Head of caudate nucleus (tissue), 42 donors: ENCODE results near the gene LIPH.
"Not testable (repeated sequence)": the region's sequence is repeated elsewhere in the genome, so short reads cannot be mapped to it uniquely, and the experiment has no call there.

Source experiments
- DNase-seq, 42 donors: peaks; one replicate each; pipeline versions ENCODE4 v3.0.0 to v3.0.0-alpha.2; 2020 to 2021; ENCODE audit warnings: mixed read lengths in 7 of 42
- intact Hi-C: fragments of 100-400 bp; cut with DNase I; formaldehyde crosslinking; loops from one replicate; pipeline ENCODE4 v1.15.0; 2022

LIPH gene

GRCh38 chr3:185503521-185503920, 48.9 kb downstream of the LIPH start:
- intact Hi-C loops, result no loop called here
- no peak for DNase-seq

- DNase-seq, result no peak
Observed at GRCh38 chr3:185502987-185503386, 49.4 kb downstream of the LIPH start.

GRCh38 chr3:185498503-185499396, 53.6 kb downstream of the LIPH start, which contains the start of gene TMEM41A:
Gene TMEM41A (minus strand): TSS chr3:185499035. CDS start chr3:185498961, 74 bp downstream.
- peak; percentile 84 to 98 (median 94) for DNase-seq
- intact Hi-C loops, result loop anchor here (1.0 kb wide), 1 partner anchor 88 kb away; the partner anchor contains the start of gene SENP2

More at GRCh38 chr3:185502987-185503386, 49.4 kb downstream of the LIPH start:
- intact Hi-C loops, result no loop called here

GRCh38 chr3:185490241-185490640, 62.1 kb downstream of the LIPH start:
- no peak for DNase-seq
- intact Hi-C loops, result no loop called here

GRCh38 chr3:185489462-185489861, 62.9 kb downstream of the LIPH start:
- intact Hi-C loops, result no loop called here
- DNase-seq, result no peak

GRCh38 chr3:185488465-185488864, 63.9 kb downstream of the LIPH start:
- intact Hi-C loops, result no loop called here
- DNase-seq, result no peak

GRCh38 chr3:185486394-185486793, 66.0 kb downstream of the LIPH start:
- no peak for DNase-seq
- intact Hi-C loops, result no loop called here

GRCh38 chr3:185484296-185484695, 68.1 kb downstream of the LIPH start:
- DNase-seq, result no peak
- intact Hi-C loops, result no loop called here

- intact Hi-C loops, result no loop called here
- DNase-seq, result no peak
Observed at GRCh38 chr3:185479373-185479945, 72.9 kb downstream of the LIPH start.

GRCh38 chr3:185477316-185477715, 75.1 kb downstream of the LIPH start:
- DNase-seq, result no peak
- intact Hi-C loops, result no loop called here

GRCh38 chr3:185474922-185475321, 77.5 kb downstream of the LIPH start:
- DNase-seq, intact Hi-C loops: not testable (repeated sequence)

- peak in 33 of 42 donors; percentile 9 to 70 (median 32) for DNase-seq
- intact Hi-C loops, result no loop called here
Observed at GRCh38 chr3:185473290-185473815, 79.0 kb downstream of the LIPH start.

GRCh38 chr3:185470323-185470722, 82.1 kb downstream of the LIPH start:
- DNase-seq, result no peak
- intact Hi-C loops, result no loop called here

GRCh38 chr3:185469542-185469941, 82.8 kb downstream of the LIPH start:
- no peak for DNase-seq
- intact Hi-C loops, result no loop called here

GRCh38 chr3:185466123-185466522, 86.3 kb downstream of the LIPH start:
- DNase-seq, intact Hi-C loops: not testable (repeated sequence)

GRCh38 chr3:185465471-185465870, 86.9 kb downstream of the LIPH start:
- intact Hi-C loops, result no loop called here
- no peak for DNase-seq

GRCh38 chr3:185460719-185461350, 91.6 kb downstream of the LIPH start:
- intact Hi-C loops, result no loop called here
- DNase-seq, result no peak

GRCh38 chr3:185460309-185460708, 92.1 kb downstream of the LIPH start:
- no peak for DNase-seq
- intact Hi-C loops, result no loop called here

- intact Hi-C loops, result no loop called here
- no peak for DNase-seq
Observed at GRCh38 chr3:185457376-185457775, 95.0 kb downstream of the LIPH start.
